GM18858 (cell line): ENCODE results near the gene WDSUB1.

Source experiments
- ATAC-seq: cut with Tn5 transposase; IDR thresholded peaks from one replicate; pipeline ENCODE4 v1.9.1; 2021; ENCODE audit not compliant: unreplicated experiment

Gene WDSUB1

GRCh38 chr2:159199761-159200465, 86.6 kb downstream of the WDSUB1 start:
- no peak for ATAC-seq

- no peak for ATAC-seq
These were observed 87.3 kb downstream of the WDSUB1 start for GRCh38 chr2:159199236-159199635.

DNA sequence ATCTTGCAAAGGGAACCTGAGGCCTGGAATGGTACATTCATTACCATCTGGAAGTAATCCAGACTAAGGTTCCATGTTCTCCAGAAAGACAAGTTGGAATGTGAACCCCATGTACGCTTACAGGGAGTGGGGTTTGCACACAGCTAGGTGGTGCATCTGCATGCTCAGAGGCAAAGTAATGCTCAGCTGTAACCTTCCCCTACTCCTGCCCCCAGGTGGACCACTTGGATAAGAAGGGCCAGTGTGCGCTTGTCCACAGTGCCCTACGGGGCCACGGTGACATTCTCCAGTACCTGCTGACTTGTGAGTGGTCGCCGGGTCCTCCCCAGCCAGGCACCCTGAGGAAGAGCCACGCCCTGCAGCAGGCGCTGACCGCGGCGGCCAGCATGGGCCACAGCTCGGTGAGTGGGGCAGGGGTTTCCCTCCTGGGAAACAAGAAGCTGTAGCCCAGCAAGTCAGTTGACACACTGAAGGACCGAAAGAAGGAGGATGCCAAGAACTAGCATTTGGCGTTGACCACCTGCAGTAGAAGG, 90.0 kb downstream of the WDSUB1 start:
- ATAC-seq, result no peak

- no peak for ATAC-seq
These were observed 90.8 kb downstream of the WDSUB1 start for GRCh38 chr2:159195697-159196096.

DNA sequence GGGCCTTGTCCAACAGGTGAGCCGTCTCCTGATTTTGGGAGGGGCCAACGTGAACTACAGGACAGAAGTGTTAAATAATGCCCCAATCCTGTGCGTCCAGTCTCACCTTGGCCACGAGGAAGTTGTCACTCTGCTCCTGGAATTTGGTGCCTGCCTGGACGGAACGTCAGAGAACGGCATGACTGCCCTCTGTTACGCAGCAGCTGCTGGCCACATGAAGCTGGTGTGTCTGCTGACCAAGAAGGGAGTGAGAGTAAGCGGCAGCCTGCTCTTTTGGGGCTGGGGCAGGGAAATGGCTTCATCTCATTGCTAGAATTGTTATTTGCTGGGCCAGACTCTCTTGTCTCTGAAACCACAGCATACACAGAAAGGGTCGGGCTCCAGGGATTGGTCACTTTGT, 92.3 kb downstream of the WDSUB1 start:
- ATAC-seq, result no peak

GRCh38 chr2:159193791-159194190, 92.7 kb downstream of the WDSUB1 start:
- no peak for ATAC-seq

DNA sequence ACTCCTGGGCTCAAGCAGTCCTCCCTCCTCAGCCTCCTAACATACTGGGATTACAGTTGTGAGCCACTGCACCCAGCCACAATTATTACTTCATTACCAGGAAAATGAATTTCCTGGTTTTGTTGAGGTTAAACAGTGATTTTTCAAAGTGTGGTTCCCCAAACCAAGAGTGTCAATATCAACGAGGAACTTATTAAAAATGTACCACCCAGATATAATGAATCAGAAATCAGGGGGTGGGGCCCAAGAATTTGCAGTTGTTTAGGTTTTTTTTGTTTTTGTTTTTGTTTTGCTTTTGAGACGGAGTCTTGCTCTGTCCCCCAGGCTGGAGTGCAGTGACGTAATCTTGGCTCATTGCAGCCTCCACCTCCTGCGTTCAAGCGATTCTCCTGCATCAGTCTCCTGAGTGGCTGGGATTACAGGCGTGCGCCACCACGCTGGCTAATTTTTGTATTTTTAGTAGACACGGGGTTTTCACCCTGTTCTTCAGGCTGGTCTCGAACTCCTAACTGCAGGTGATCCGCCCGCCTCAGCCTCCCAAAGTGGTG, 94.1 kb downstream of the WDSUB1 start:
- no peak for ATAC-seq

GRCh38 chr2:159188449-159188848, 98.1 kb downstream of the WDSUB1 start:
- ATAC-seq, result no peak

GRCh38 chr2:159187106-159187505, 99.4 kb downstream of the WDSUB1 start:
- no peak for ATAC-seq

- peak; percentile 26 for ATAC-seq
These were observed 100.0 kb downstream of the WDSUB1 start for GRCh38 chr2:159186462-159186861.
